OCI-LY7 (cell line): ENCODE data around the gene IRF2. TPM values are rescaled to one million over a fixed set of nuclear protein-coding genes. Genes with fewer than 3 reads are reported as not detected.

ENCODE experiments used
- BruUV-seq: library from RNA; stranded (reverse); fragments of 400-500 nt; replicated peaks from 2 replicates; lab custom pipeline; 2021; lab: Mats Ljungman, UMichigan
- CTCF ChIA-PET: fragments of 300-600 bp; sonication (Branson Sonifier 250); formaldehyde crosslinking; loops from one replicate; lab custom pipeline; 2022; ENCODE audit warnings: antibody characterized with exemption; ENCODE audit not compliant: unreplicated experiment; lab: Charles Lee
- POLR2A ChIA-PET: fragments of 300-600 bp; sonication (Branson Sonifier 250); formaldehyde crosslinking; loops from one replicate; lab custom pipeline; 2022; ENCODE audit warnings: antibody characterized with exemption; lab: Charles Lee
- DNase-seq: peaks from one replicate; pipeline ENCODE4 v3.0.0-alpha.2; 2015; ENCODE audit warnings: low spot score
- H2AFZ ChIP-seq: fragments of 200-600 bp; sonication (generic), shearing (Covaris generic); 2 replicates; pipeline ENCODE4 v1.6.1; 2014; ENCODE audit warnings: mild to moderate bottlenecking, antibody characterized with exemption, low read length, moderate library complexity
- H3K27ac ChIP-seq: fragments of 200-600 bp; sonication (generic); 2 replicates; pipeline ENCODE4 v1.5.1; 2014; ENCODE audit warnings: mixed run types, low read depth, mild to moderate bottlenecking, moderate library complexity, low read length, inconsistent platforms; ENCODE audit not compliant: poor library complexity, severe bottlenecking
- H3K36me3 ChIP-seq: fragments of 200-600 bp; sonication (generic); 2 replicates; pipeline ENCODE4 v1.6.1; 2014; ENCODE audit warnings: mild to moderate bottlenecking, antibody characterized with exemption, low read length, moderate library complexity, mixed read lengths; ENCODE audit not compliant: insufficient read depth
- H3K4me1 ChIP-seq: fragments of 200-600 bp; sonication (generic); 2 replicates; pipeline ENCODE4 v1.5.1; 2014; ENCODE audit warnings: mild to moderate bottlenecking, low read length; ENCODE audit not compliant: insufficient read depth, poor library complexity, severe bottlenecking
- H3K4me2 ChIP-seq: fragments of 200-600 bp; sonication (generic); 2 replicates; pipeline ENCODE4 v1.6.1; 2014; ENCODE audit warnings: mild to moderate bottlenecking, low read length
- H3K4me3 ChIP-seq: fragments of 200-600 bp; sonication (generic); 2 replicates; pipeline ENCODE4 v1.5.1; 2014; ENCODE audit warnings: mild to moderate bottlenecking, low read depth, low read length; ENCODE audit not compliant: poor library complexity, severe bottlenecking
- H3K79me2 ChIP-seq: fragments of 200-600 bp; sonication (generic); 2 replicates; pipeline ENCODE4 v1.6.1; 2016; ENCODE audit warnings: low read depth, mild to moderate bottlenecking, low read length, moderate library complexity, mixed read lengths; ENCODE audit not compliant: insufficient read depth
- H3K9me2 ChIP-seq: fragments of 200-600 bp; sonication (generic); 2 replicates; pipeline ENCODE4 v1.6.1; 2016; ENCODE audit warnings: mild to moderate bottlenecking, low read length, mixed read lengths; ENCODE audit not compliant: insufficient read depth
- H3K9me3 ChIP-seq: fragments of 200-600 bp; sonication (generic); 2 replicates; pipeline ENCODE4 v1.6.1; 2014; ENCODE audit warnings: mild to moderate bottlenecking, mixed run types, low read length, mixed read lengths
- H4K20me1 ChIP-seq: fragments of 200-600 bp; sonication (generic); 2 replicates; pipeline ENCODE4 v1.6.1; 2014; ENCODE audit warnings: mild to moderate bottlenecking, antibody characterized with exemption, low read length, moderate library complexity, mixed read lengths; ENCODE audit not compliant: insufficient read depth
- CTCF ChIP-seq: fragments of 200-600 bp; sonication (generic); conservative IDR thresholded peaks from 2 replicates; pipeline ENCODE4 v1.5.1; 2014; ENCODE audit warnings: mild to moderate bottlenecking, antibody characterized with exemption, low read length, moderate library complexity, mixed read lengths
- EZH2phosphoT487 ChIP-seq: fragments of 200-600 bp; sonication (generic); IDR thresholded peaks from 2 replicates; pipeline ENCODE4 v1.6.1; 2018; ENCODE audit warnings: low read depth, borderline replicate concordance, mild to moderate bottlenecking, mixed run types, antibody characterized with exemption, low read length, moderate library complexity, mixed read lengths
- intact Hi-C: fragments of 100-400 bp; cut with micrococcal nuclease; formaldehyde crosslinking; loops from one replicate; pipeline ENCODE4 v1.10.0; 2022; ENCODE audit not compliant: unreplicated experiment
- total RNA-seq, 2 experiments: library from RNA; depleted of rRNA in 1 of 2; stranded (reverse); fragments of >200 nt in 1 of 2; shearing (Covaris generic) in 1 of 2; gene quantifications; 2 replicates each; pipeline ENCODE4 v1.2.3, GENCODE V29; 2014 to 2022

The IRF2 gene
- total RNA-seq, 2 experiments from 2014 or later = 32.3 to 37.8 TPM

GRCh38 chr4:184455299-184455698 lies 19.1 kb downstream of the IRF2 start:
- Histone ChIP-seq H2AFZ (no peak overlapping the region), H3K79me2 (peaks cover 87% of the 10 kb centered on the region), H3K4me1 (peaks cover 72% of the 10 kb centered on the region), H3K9me3 (no peaks in the 10 kb centered on the region), H3K4me3 (no peak overlapping the region), H3K4me2 (no peak overlapping the region), H3K36me3 (peaks cover 22% of the 10 kb centered on the region), H4K20me1 (peaks cover 23% of the 10 kb centered on the region; the same call in 1 of the 2 replicates), H3K27ac (no peak overlapping the region), H3K9me2 (no peaks in the 10 kb centered on the region)
- intact Hi-C loops = no loop called here
- POLR2A ChIA-PET = interaction anchor here (0.9 to 2.3 kb wide), 3 partner anchors 19 to 190 kb away, joined by 3 to 12 read pairs (median 4); no protein-coding TSS in a partner anchor
- TF ChIP-seq CTCF (no peak), EZH2phosphoT487 (no peak)
- DNase-seq = no peak
- CTCF ChIA-PET = interaction anchor here (1.0 kb wide), 1 partner anchor 14 kb away, joined by 3 read pairs; no protein-coding TSS in a partner anchor
- no TSS peak for BruUV-seq

- peaks cover 75% of the 10 kb centered on the region for H3K79me2 ChIP-seq
- peak; percentile 74 for DNase-seq
Measured at GRCh38 chr4:184453365-184454160, 20.8 kb downstream of the IRF2 start.

More at GRCh38 chr4:184453365-184454160, 20.8 kb downstream of the IRF2 start:
- TF ChIP-seq EZH2phosphoT487 (no peak), CTCF (no peak)
- peak overlapping the region; percentile 6; the same call in 1 of the 2 replicates for H2AFZ ChIP-seq
- no peaks in the 10 kb centered on the region for H3K9me2 ChIP-seq
- no peaks in the 10 kb centered on the region for H3K9me3 ChIP-seq
- peaks cover 12% of the 10 kb centered on the region; the same call in 1 of the 2 replicates for H4K20me1 ChIP-seq
- POLR2A ChIA-PET = interaction anchor here (0.6 to 2.3 kb wide), 7 partner anchors 12 to 188 kb away, joined by 3 to 12 read pairs (median 3); no protein-coding TSS in a partner anchor
- H3K4me1 ChIP-seq = peaks cover 61% of the 10 kb centered on the region
- CTCF ChIA-PET = interaction anchor here (0.9 to 1.3 kb wide), 2 partner anchors 17 to 133 kb away, joined by 3 to 4 read pairs; no protein-coding TSS in a partner anchor
- peak overlapping the region; percentile 70 for H3K4me2 ChIP-seq
- no TSS peak for BruUV-seq
- H3K36me3 ChIP-seq = peaks cover 20% of the 10 kb centered on the region
- peak overlapping the region; percentile 29 for H3K4me3 ChIP-seq
- H3K27ac ChIP-seq = peak overlapping the region; percentile 33
- intact Hi-C loops = no loop called here
